ENCODE data around the gene RNF40.

The RNF40 gene

GRCh38 chr16:30764816-30765465 is 2.8 kb downstream of the RNF40 start:
- no peak for DNase-seq

- no peak for DNase-seq
These were observed 4.2 kb downstream of the RNF40 start for GRCh38 chr16:30766206-30766932.

GRCh38 chr16:30766933-30767284 is 4.8 kb downstream of the RNF40 start:
- no peak for DNase-seq

DNA sequence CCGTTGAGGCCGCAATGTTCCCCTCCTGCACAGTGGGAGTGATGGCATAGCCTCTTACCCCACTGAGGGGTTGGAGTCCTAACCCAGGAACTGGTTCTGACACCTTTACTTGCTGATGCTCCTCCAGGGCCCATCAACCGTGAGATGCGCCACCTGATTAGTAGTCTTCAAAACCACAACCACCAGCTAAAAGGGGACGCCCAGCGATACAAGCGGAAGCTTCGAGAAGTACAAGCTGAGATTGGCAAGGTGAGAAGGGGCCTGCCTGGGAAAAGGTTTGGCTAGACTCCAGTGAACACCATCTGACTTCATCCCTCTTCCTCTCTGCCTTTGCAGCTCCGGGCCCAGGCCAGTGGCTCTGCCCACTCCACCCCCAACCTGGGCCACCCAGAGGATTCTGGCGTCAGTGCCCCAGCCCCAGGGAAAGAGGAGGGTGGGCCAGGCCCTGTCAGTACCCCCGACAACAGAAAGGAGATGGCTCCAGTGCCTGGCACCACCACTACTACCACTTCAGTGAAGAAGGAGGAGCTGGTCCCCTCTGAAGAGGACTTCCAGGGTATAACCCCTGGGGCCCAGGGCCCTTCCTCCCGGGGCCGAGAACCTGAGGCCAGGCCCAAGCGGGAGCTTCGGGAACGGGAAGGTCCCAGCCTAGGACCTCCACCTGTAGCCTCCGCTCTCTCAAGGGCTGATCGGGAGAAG is 5.8 kb downstream of the RNF40 start:
- DNase-seq, result no peak

- no peak for DNase-seq
These were observed 6.6 kb downstream of the RNF40 start for GRCh38 chr16:30768583-30769181.

DNA sequence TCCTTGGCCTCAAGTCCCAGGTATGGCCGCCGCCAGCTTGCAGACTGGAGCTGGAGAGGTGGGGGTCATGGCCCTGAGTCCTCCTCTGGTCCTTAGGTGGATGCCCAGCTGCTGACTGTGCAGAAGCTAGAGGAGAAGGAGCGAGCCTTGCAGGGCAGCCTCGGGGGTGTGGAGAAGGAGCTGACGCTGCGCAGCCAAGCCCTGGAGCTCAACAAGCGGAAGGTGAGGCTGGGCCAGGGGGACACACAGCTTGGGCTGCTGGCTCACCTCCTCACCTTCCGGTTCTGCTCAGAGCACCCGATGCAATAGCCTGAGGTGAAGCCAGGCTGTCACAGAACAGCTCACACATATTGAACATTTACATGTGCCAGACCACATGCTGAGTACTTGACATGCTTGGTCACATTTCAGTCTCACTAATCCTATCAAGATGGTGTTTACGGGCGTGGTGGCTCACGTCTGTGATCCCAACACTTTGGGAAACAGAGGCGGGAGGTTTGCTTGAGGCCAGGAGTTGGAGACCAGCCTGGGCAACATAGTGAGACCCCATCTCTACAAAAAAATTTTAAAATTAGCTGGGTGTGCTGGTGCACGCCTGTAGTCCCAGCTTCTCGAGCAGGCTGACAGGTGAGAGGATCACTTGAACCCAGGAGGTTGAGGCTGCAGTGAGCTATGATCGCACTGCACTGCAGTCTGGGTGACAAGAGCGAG is 7.4 kb downstream of the RNF40 start:
- DNase-seq, result no peak

GRCh38 chr16:30771726-30772125 is 9.6 kb downstream of the RNF40 start:
- DNase-seq, result no peak

- DNase-seq, result no peak
These were observed 11.7 kb downstream of the RNF40 start for GRCh38 chr16:30773826-30774225.

- DNase-seq, result no peak
These were observed 12.4 kb downstream of the RNF40 start for GRCh38 chr16:30774367-30775130.

- DNase-seq, result no peak
These were observed 12.9 kb downstream of the RNF40 start for GRCh38 chr16:30775131-30775391.

- peak; percentile 81 to 82 for DNase-seq
These were observed 13.5 kb downstream of the RNF40 start for GRCh38 chr16:30775392-30776188.

GRCh38 chr16:30777591-30778297 is 15.6 kb downstream of the RNF40 start:
- no peak for DNase-seq

DNA sequence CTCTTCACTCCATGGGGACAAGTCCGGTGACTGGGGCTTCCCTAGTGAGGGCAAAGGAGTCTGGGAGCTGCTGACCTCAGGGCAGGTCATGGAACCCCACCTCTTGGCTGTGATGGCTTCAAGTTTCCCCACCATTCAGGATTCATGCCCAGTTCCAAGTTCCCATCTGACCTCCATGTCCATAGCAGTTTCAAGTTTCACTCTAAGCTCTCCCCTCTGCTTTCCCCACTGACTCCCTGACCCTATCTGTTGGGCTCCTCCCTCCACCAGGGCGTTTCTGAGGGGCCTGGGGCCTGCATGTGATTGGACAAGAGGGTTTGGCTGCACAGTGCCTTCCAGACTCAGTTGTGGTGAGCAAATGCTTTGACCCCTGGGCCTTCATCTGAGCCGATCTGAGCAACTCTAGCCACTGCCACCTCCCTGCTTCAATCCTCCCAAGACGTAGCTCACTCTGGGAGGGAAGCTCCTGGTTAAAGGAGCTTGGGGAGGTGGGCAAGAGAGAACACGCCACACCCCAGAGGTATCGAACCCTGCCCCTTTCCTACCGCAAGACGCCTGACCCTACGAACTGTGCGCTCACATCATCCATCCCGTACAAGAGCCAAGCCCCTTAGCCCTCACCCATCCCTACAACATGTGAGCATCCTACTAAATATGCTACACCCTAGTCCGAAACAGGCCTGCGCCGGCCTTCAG is 16.6 kb downstream of the RNF40 start:
- DNase-seq, result no peak

- DNase-seq, result no peak
These were observed 17.5 kb downstream of the RNF40 start for GRCh38 chr16:30779596-30779995.

GRCh38 chr16:30780021-30780420 is 17.9 kb downstream of the RNF40 start:
- DNase-seq, result no peak

- no peak for DNase-seq
These were observed 18.4 kb downstream of the RNF40 start for GRCh38 chr16:30780549-30780948.

DNA sequence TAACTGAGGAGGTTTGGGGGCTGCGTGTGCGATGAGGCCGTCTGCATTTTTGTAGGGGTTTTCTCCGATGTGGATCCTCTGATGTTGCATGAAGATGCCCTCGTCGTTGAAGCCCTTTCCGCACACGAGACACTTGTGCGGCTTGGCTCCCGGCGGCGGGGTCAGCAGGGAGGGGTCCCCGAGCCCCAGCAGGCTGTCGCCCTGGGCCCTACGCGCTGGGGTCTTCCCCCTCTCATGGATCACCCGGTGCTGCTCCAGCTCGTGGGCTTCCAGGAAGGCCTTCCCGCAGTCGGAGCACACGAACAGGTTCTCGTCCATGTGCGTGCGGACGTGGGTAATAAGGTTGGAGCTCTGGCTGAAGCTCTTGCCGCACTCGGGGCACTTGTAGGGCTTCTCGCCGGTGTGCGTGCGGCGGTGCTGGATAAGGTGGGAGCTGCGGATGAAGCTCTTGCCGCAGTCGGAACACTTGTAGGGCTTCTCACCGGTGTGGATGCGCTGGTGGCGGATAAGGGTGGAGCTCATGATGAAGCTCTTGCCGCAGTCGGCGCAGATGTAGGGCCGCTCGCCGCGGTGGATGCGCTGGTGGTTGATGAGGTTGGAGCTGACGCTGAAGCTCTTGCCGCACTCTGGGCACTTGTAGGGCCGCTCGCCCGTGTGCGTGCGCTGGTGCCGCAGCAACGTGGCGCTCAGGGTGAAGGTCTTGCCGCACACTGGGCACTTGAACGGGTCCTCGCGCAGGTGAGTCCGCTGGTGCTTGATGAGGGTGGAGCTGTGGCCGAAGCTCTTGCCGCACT is 20.6 kb downstream of the RNF40 start:
- DNase-seq, result no peak

GRCh38 chr16:30783280-30784109 is 21.4 kb downstream of the RNF40 start:
- no peak for DNase-seq

DNA sequence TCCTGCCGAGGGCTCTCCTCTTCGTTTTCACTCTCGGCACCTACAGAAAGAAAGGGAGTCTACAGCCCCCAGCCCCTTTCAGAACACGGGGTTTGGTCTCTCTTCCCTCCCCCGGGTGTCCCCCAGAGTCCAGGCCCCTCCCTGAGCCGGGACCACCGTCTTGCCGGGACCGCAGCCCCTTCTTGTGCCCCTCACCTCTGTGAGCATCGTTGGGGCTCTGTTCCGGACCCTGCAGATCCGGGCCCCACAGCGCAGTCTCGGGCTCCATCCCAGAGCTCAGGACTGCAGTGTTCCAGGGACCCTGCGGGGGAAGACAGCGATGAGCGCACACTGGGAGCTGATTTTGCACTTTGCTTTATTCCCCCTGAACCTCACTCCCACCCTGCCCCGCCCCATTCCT is 22.1 kb downstream of the RNF40 start:
- DNase-seq, result no peak
